GM19240 (cell line): Measurements from ENCODE around the gene PCSK4.

ENCODE experiments used
- DNase-seq: peaks from one replicate; pipeline ENCODE4 v3.0.0; 2011; ENCODE audit warnings: low spot score; ENCODE audit not compliant: insufficient read length

PCSK4 gene

DNA sequence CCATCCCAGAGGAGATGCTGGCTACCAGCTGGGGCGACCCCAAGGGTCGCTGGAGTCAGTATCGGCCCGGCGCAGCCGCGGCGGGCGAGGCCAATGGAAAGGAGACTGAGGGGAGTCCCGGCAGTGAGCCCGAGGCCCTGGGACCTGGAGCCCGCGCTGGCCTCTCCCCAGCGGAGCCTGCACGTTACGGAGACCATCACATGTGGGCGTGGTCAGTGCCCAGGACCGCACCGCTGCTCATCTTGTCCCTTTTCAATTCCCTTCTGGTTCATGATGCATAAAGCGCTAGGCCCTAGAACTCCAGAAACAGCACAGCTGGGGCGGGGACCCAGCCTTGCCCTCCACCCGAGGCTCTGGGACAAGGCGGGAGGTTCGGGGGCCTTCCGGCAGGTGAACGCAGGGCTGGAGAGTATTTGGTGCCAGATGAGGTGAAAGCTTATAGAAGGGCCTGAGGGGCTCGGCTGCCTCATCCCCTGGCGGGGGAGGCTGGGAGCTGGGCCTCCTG, 19.1 kb downstream of the PCSK4 start:
- no peak for DNase-seq

DNA sequence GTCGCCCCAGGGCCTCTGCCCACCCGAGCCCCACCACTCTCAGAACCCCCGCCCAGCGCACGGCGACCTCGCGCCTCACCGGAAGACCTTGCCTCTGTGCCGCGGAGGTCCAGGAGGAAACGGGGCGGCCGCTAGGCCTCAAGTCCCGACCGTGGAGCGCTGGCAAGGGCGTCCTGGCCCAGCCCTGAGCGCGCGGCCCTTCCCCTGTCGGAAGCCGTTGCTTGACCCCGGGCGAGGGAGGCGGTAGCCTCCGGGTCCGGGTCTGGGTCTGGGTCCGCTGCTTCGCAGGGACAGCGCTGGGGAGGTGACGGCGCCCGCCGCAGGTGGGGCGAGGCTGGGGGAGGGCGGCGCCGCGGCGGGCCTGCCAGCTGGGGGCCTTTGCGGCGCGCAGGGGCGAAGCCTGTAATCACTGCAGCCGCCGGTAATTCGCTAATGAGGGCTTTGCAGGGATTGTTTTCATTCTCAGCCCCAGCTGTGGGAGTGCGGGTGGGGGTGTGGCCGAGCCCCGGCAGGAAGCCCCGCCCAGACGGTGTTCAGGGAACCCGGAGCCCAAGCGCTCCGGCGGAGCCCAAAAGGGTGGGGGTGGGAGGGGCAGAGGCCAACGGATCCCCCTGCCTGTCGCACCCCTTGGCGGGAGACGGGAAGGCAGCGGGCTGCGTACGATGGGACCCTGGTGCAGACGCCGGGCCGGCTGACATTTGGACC, 19.7 kb downstream of the PCSK4 start:
- DNase-seq, result no peak

DNA sequence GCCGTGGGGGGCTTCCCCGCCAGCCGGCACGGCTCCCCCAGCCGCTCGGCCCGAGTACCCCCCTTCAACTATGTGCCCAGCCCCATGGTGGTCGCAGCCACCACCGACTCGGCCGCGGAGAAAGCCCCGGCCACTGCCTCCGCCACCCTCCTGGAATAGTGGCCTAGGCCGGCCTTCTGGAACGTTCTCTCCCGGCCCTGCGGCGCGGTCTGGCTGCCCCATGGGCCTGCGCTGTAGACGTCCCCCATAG, 20.2 kb downstream of the PCSK4 start:
- no peak for DNase-seq

DNA sequence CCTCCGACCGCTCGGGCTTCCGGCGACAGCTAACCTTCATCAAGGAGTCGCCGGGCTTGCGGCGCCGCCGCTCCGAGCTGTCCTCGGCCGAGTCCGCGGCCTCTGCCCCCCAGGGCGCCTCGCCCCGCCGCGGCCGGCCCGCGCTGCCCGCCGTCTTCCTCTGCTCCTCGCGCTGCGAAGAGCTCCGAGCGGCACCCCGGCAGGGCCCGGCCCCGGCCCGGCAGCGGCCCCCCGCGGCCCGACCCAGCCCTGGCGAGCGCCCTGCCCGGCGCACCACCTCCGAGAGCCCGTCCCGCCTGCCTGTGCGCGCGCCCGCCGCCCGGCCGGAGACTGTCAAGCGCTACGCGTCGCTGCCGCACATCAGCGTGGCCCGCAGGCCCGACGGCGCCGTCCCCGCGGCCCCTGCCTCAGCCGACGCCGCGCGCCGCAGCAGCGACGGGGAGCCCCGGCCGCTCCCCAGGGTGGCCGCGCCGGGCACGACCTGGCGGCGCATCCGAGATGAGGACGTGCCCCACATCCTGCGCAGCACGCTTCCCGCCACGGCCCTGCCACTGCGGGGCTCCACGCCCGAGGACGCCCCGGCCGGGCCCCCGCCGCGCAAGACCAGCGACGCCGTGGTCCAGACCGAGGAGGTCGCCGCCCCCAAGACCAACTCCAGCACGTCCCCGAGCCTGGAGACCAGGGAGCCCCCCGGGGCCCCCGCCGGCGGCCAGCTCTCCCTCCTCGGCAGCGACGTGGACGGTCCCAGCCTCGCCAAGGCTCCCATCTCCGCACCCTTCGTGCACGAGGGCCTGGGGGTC, 20.7 kb downstream of the PCSK4 start:
- no peak for DNase-seq

DNA sequence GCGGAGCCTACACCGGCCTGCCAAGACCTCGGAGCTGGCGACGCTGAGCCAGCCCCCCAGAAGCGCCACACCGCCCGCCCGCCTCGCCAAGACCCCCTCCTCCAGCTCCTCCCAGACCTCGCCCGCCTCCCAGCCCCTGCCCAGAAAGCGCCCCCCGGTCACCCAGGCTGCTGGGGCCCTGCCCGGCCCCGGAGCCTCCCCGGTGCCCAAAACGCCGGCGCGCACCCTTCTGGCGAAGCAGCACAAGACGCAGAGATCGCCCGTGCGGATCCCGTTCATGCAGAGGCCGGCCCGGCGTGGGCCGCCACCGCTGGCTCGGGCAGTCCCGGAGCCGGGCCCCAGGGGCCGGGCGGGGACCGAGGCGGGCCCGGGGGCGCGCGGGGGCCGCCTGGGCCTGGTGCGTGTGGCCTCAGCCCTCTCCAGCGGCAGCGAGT, 21.3 kb downstream of the PCSK4 start:
- DNase-seq, result no peak

DNA sequence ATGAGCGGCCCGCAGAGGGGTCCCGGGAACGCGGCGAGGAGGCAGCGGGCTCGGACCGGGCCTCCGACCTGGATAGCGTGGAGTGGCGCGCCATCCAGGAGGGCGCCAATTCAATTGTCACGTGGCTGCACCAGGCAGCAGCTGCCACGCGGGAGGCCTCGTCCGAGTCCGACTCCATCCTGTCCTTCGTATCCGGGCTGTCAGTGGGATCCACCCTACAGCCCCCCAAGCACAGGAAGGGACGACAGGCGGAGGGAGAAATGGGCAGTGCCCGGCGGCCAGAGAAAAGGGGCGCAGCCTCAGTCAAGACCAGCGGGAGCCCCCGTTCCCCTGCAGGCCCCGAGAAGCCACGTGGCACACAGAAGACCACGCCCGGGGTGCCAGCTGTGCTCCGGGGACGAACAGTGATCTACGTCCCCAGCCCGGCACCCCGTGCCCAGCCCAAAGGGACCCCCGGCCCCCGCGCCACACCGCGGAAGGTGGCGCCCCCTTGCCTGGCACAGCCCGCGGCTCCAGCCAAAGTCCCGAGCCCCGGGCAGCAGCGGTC, 21.8 kb downstream of the PCSK4 start:
- no peak for DNase-seq

DNA sequence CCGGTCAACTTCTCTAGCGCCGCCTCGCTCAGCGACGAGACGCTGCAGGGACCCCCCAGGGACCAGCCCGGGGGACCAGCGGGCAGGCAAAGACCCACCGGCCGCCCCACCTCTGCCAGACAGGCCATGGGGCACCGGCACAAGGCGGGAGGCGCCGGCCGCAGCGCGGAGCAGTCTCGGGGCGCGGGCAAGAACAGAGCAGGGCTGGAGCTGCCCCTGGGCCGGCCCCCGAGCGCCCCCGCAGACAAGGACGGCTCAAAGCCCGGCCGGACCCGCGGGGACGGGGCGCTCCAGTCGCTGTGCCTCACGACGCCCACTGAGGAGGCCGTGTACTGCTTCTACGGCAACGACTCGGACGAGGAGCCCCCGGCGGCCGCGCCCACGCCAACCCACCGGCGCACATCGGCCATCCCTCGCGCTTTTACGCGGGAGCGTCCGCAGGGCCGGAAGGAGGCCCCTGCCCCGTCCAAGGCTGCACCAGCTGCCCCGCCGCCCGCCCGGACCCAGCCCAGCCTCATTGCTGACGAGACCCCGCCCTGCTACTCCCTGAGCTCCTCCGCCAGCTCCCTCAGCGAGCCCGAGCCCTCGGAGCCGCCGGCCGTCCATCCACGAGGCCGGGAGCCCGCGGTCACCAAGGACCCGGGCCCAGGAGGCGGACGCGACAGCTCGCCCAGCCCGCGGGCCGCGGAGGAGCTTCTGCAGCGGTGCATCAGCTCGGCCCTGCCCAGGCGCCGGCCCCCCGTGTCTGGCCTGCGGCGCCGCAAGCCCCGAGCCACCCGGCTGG, 22.5 kb downstream of the PCSK4 start:
- DNase-seq, result no peak

DNA sequence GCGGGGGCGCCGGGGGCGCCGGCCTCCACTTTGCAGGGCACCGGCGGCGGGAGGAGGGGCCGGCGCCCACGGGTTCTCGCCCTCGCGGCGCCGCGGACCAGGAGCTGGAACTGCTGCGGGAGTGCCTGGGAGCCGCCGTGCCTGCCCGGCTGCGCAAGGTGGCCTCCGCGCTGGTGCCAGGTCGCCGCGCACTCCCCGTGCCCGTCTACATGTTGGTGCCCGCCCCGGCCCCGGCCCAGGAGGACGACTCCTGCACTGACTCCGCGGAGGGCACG, 23.0 kb downstream of the PCSK4 start:
- no peak for DNase-seq

DNA sequence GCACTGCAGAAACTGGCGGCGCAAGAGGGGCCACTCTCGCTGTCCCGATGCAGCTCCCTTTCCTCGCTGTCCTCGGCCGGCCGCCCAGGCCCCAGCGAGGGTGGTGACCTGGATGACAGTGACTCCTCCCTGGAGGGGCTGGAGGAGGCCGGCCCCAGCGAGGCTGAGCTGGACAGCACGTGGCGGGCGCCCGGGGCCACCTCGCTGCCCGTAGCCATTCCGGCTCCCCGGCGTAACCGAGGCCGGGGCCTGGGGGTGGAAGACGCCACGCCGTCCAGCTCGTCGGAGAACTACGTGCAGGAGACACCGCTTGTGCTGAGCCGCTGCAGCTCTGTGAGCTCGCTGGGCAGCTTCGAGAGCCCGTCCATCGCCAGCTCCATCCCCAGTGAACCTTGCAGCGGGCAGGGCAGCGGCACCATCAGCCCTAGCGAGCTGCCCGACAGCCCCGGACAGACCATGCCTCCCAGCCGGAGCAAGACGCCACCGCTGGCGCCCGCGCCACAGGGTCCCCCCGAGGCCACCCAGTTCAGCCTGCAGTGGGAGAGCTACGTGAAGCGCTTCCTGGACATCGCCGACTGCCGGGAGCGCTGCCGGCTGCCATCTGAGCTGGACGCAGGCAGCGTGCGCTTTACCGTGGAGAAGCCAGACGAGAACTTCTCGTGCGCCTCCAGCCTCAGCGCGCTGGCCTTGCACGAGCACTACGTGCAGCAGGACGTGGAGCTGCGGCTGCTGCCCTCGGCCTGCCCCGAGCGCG, 23.5 kb downstream of the PCSK4 start:
- DNase-seq, result no peak

DNA sequence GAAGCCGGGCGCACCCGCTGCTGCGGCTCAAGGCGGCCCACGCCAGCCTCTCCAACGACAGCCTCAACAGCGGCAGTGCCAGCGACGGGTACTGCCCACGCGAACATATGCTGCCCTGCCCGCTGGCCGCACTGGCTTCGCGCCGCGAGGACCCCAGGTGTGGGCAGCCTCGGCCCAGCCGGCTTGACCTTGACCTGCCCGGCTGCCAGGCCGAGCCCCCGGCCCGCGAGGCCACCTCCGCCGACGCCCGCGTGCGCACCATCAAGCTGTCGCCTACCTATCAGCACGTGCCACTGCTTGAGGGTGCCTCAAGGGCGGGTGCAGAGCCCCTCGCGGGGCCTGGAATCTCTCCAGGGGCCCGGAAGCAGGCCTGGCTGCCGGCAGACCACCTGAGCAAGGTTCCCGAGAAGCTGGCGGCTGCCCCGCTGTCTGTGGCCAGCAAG, 24.1 kb downstream of the PCSK4 start:
- no peak for DNase-seq

DNA sequence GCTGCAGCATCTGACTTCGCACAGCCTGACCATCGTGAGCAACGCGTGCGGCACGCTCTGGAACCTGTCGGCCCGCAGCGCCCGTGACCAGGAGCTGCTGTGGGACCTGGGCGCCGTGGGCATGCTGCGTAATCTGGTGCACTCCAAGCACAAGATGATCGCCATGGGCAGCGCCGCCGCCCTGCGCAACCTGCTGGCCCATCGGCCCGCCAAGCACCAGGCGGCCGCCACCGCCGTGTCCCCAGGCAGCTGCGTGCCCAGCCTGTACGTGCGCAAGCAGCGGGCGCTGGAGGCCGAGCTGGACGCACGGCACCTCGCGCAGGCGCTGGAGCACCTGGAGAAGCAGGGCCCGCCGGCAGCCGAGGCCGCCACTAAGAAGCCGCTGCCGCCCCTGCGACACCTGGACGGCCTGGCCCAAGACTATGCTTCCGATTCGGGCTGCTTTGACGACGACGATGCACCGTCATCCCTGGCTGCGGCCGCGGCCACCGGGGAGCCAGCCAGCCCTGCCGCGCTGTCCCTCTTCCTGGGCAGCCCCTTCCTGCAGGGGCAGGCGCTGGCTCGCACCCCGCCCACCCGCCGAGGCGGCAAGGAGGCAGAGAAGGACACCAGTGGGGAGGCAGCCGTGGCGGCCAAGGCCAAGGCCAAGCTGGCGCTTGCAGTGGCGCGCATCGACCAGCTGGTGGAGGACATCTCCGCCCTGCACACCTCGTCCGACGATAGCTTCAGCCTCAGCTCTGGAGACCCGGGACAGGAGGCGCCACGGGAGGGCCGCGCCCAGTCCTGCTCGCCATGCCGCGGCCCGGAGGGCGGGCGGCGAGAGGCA, 24.7 kb downstream of the PCSK4 start:
- no peak for DNase-seq

DNA sequence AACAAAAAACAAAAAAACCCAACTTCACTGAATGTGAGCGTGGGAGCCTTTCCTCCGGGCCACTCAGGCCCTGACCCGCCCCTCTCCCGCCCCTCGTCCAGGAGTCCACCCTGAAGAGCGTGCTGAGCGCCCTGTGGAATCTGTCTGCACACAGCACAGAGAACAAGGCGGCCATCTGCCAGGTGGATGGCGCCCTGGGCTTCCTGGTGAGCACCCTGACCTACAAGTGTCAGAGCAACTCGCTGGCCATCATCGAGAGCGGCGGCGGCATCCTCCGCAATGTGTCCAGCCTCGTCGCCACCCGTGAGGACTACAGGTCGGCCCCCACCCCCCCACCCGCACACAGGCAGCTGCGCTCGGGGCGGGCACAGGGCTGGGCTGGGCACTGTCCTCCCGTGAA, 28.3 kb downstream of the PCSK4 start:
- DNase-seq, result no peak

DNA sequence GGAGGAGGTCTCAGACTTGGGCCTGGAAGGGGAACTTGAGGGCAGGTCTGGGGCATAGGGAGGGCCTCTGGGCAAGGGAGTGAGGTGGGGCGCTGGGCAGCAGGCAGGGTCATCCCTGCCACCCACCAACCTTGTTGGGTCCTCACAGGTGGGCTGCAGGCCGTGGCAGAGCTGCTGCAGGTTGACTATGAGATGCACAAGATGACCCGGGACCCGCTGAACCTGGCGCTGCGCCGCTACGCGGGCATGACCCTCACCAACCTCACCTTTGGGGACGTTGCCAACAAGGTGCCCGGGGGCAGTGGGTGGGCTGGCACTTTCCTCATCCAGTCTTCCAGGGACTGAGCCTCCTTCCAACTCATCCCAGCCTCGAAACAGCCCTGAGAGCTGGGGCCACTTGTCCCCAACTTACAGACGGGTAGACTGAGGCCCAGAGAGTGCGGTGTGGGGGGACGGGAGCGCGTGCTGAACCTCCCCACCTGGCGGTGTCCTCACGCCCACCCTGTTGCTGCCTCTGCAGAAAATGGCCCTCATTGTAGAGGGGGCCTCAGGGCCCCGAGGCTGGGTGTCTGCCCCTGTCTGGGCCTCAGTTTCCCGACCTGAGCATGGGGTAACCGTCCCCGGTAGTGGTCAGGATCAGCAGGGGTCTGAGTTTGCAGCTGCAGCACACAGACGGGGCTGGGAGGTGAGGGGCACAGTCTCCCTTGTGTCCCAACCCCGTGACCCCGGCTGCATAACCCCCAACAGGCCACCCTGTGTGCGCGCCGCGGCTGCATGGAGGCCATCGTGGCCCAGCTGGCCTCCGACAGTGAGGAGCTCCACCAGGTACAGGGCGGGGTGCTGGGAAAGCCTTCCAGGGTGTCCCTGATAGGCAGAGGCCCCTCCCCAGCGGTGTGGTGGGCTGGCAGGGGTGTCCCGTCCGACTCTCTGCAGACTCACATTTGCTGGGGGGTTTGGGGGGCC, 29.8 kb downstream of the PCSK4 start:
- no peak for DNase-seq

DNA sequence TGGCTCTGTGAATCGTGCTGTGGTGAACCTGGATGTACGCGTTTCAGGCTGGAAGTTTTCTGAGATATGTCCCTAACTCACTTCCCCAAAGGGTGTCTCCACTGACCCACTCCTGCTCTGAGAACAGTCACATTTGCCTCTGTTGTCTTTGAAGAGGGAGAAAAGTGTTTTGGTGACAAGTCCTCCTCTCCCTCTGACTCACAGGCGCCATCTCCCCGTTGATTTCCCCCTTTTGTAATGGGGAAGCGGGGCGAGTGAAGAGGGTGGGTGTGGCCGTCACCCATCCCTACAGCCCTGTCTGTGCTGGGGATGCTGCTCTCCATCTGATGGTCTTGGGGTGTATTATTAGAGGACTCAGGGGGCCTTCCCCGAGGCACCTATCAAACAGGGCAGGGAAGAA, 30.7 kb downstream of the PCSK4 start:
- DNase-seq, result no peak

DNA sequence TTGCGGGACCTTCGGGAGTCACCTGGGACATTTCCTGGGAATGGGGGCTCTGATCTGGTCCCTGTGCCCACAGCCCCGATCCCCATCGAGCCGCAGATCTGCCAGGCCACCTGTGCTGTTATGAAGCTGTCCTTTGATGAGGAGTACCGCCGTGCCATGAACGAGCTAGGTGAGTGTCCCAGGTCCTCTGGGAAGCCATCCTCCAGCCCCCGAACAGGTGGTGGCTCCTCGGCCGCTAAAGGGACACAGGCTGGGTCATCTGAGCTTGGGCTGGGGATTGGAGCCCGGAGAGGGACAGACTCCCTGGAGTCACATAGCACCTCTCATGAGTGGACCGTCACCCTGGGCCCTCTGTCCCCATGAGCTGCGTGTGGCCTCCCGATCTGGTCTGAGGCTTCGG, 32.3 kb downstream of the PCSK4 start:
- DNase-seq, result no peak

DNA sequence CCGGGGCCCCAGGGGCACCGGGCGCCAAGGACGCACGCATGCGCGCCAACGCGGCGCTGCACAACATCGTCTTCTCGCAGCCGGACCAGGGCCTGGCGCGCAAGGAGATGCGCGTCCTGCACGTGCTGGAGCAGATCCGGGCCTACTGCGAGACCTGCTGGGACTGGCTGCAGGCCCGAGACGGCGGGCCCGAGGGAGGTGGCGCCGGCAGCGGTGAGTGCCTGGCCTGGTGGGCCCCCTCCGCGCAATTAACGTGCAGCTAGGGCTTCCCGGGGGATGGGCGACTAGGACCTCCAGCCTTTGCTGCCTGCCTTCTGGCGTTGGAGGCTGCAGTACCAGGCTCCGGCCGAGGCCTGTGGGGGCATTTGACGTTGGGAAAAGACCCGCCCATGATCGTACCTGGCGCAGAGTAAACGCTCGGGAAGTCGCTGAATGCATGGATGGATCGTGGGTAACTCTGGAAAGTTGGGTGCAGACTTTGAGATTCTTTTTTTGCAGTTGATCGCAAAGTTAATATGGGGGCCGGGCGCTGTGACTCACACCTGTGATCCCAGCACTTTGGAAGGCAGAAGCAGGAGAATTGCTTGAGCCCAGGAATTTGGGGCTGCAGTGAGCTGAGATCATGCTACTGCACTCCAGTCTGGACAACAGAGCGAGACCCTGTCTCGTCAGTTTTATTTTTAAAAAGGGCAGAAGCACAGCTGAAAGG, 33.0 kb downstream of the PCSK4 start:
- DNase-seq, result no peak

DNA sequence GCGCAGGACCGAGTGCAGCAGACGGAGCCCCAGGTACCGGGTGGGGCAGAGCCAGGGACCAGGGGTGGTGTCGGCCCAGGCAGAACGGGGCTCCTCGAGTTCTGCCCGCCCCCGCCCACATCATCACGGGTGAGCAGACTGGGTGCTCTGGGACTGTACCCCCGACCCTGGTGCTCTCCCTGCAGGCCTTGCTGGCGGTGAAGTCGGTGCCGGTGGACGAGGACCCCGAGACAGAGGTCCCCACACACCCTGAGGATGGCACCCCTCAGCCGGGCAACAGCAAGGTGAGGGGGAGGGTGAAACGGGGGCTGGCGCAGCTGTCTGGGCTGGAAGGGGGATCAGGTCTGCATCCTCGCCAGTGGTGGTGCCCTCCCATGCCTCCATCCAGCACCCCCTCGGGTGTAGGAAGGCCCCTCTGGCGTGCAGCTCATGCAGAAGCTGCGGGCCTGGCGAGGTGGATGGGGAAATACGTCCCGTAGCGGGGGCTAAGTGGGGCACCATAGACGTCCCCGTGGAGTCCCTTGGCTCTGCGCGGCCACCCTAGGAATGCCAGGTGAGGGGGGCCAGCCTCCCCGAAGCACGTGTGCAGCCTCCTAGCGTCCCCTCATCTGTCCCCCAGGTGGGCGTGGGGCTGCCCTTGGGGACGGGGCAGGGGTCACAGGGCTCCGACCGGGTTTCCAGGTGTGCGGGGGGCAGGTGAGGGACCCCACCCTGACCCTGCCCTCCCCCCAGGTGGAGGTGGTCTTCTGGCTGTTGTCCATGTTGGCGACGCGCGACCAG, 33.8 kb downstream of the PCSK4 start:
- no peak for DNase-seq
